Heart left ventricle (tissue), 16 donors: ENCODE data around the gene CTAGE1. TPM values are rescaled to one million over a fixed set of nuclear protein-coding genes. Genes with fewer than 3 reads are reported as not detected.

Experiments
- ATAC-seq, 4 donors: fragments of 200-7000 bp; cut with Tn5 transposase; one replicate each; pipeline ENCODE4 v1.9.1; 2020 to 2022; ENCODE audit warnings: moderate library complexity in 4 of 4, mild to moderate bottlenecking in 3 of 4, moderate number of reproducible peaks in 1 of 4
- DNase-seq, 5 donors: peaks; one replicate each; pipeline ENCODE4 v3.0.0-alpha.2; 2020
- H3K27ac ChIP-seq, 12 donors: fragments of 200-600 bp; sonication (generic) in 4 of 12; one replicate each; pipeline versions ENCODE4 v1.5.0 to v1.8.0; 2016 to 2022; ENCODE audit warnings: mild to moderate bottlenecking in 2 of 12
- H3K27me3 ChIP-seq, 9 donors: fragments of 200-600 bp; sonication (generic) in 2 of 9; one replicate each; pipeline versions ENCODE4 v1.5.1 to v1.8.0; 2016 to 2022; ENCODE audit warnings: mild to moderate bottlenecking in 3 of 9
- H3K36me3 ChIP-seq, 9 donors: fragments of 200-600 bp; sonication (generic) in 2 of 9; one replicate each; pipeline versions ENCODE4 v1.5.0 to v1.8.0; 2018 to 2022; ENCODE audit warnings: mild to moderate bottlenecking in 2 of 9
- H3K4me1 ChIP-seq, 12 donors: fragments of 200-600 bp; sonication (generic) in 4 of 12; one replicate each; pipeline versions ENCODE4 v1.5.0 to v1.8.0; 2016 to 2022; ENCODE audit warnings: mild to moderate bottlenecking in 3 of 12
- H3K4me3 ChIP-seq, 12 donors: fragments of 200-600 bp; sonication (generic) in 4 of 12; one replicate each; pipeline versions ENCODE4 v1.5.0 to v1.8.0; 2017 to 2022; ENCODE audit warnings: mild to moderate bottlenecking in 9 of 12, moderate library complexity in 4 of 12
- H3K9me3 ChIP-seq, 12 donors: fragments of 200-600 bp; sonication (generic) in 4 of 12; one replicate each; pipeline versions ENCODE4 v1.5.0 to v1.8.0; 2016 to 2022; ENCODE audit warnings: mild to moderate bottlenecking in 1 of 12
- POLR2A ChIP-seq, 2 donors: fragments of 450-650 bp; IDR thresholded peaks; one replicate each; pipeline ENCODE4 v1.6.1; 2017; ENCODE audit warnings: antibody characterized with exemption in 2 of 2, mild to moderate bottlenecking in 2 of 2, moderate library complexity in 2 of 2
- WGBS, 4 donors: extraction: QIAGEN DNeasy Blood & Tissue Kit in 2 of 4; methylation state at CpG; one replicate each; pipeline versions ENCODE4 v1.1.5 to v1.1.7; 2013 to 2018; 5-methylcytosine and 5-hydroxymethylcytosine counted together
- intact Hi-C, 10 donors: fragments of 100-400 bp; cut with DNase I; formaldehyde crosslinking; loops; one replicate each; pipeline versions ENCODE4 v1.11.1 to v1.14.2; 2022
- polyA plus RNA-seq, 2 donors: library from polyadenylated mRNA; stranded (reverse); fragments of 200-250 nt; gene quantifications; one replicate each; pipeline ENCODE4 v1.2.3, GENCODE V29; 2013
- total RNA-seq, 9 donors: library from RNA; depleted of rRNA in 2 of 9; stranded (reverse); fragments of >200 nt in 2 of 9; fragmentation: NEBNext Ultra II Directional in 3 of 9; extraction: Animal tissue kit (Norgen Biotek cat#: 25700) in 3 of 9; gene quantifications; one replicate each; pipeline versions ENCODE4 v1.1.0 to v1.2.4, GENCODE V29; 2016 to 2023
- TF ChIP-seq, protein P1 (sequence below), 12 donors: fragments of 200-600 bp; sonication (generic) in 4 of 12; IDR thresholded peaks; one replicate each; pipeline versions ENCODE4 v1.5.0 to v1.8.0; 2018 to 2022; ENCODE audit warnings: antibody characterized with exemption in 12 of 12, mild to moderate bottlenecking in 5 of 12
- donor health status: ischemic (EF 13 %, LVEDD 7.1; RV severe dilation, severe dysfunction).
- donor health status: healthy with polysubstance abuse.
- donor health status: DM: no; HTN: yes; CAD: no.
- donor health status: DM: no; HTN: no; CAD: no.
- donor health status: ischemic (EF 25% LVEDD 6.9; RV normal size, moderate dysfunction).
- donor health status: ischemic (EF 25% LVEDD 5.7; RV mildly dilated, moderate dysfunction).
- donor health status: healthy.
- donor health status: DM: yes; HTN: yes; CAD: no.
- donor health status: ischemic (EF 35%, LVEDD 5.7; RV mildly dilated, moderate dysfunction).
- donor health status: nonischemic (EF 11% LVEDD 7.7; RV severe dilation, severe dysfunction).
- donor health status: DM: yes; HTN: yes; CAD: no.
- donor health status: PGD.
- donor health status: ischemic (EF 29% LVEDD 5.4; RV normal size, mild dysfunction).
- donor health status: nonischemic (EF 23%, LVEDD 6.1; RV moderate dilation, normal function).

Gene CTAGE1
- total and polyA plus RNA-seq, 11 donors, result 0.03 TPM; not detected in 10

DNA sequence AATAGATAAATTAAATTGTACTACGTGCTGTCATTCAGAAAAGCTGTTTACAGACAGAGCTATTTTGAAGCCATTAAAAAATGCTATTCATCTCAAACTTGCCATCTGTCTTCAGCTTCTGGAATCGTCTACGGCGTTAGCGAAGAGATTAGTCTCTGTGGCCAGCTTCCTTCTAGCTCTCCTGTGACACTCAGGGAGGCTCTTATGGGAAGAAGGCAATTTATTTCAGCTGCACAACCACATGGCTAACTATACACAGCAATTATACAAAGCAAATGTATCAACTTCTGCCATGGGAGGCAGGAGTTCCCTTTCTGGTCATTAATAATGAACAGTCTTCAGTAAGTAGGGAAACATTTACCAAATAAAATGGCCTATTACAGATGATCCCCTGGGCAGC, 6.3 kb downstream of the CTAGE1 start:
- Histone ChIP-seq H3K9me3 (no peaks in the 10 kb centered on the region), H3K27ac (peak overlapping the region in 1 of 12 donors; percentile 3), H3K36me3 (no peaks in the 10 kb centered on the region), H3K4me1 (peaks cover 0 to 7% (median 0%) of the 10 kb centered on the region in 12 donors), H3K27me3 (no peaks in the 10 kb centered on the region), H3K4me3 (no peak overlapping the region)
- no peak for DNase-seq
- 41 to 60% (median 50%) methylated on average over 5 of the region's 5 CpGs for whole genome bisulfite sequencing, 4 donors
- intact Hi-C loops, result no loop called here
- ATAC-seq, result peak in 2 of 4 donors; percentile 22 to 26
- no peak for TF ChIP-seq POLR2A (IDR thresholded peaks at IDR 0.05)
- TF ChIP-seq, protein P1, sequence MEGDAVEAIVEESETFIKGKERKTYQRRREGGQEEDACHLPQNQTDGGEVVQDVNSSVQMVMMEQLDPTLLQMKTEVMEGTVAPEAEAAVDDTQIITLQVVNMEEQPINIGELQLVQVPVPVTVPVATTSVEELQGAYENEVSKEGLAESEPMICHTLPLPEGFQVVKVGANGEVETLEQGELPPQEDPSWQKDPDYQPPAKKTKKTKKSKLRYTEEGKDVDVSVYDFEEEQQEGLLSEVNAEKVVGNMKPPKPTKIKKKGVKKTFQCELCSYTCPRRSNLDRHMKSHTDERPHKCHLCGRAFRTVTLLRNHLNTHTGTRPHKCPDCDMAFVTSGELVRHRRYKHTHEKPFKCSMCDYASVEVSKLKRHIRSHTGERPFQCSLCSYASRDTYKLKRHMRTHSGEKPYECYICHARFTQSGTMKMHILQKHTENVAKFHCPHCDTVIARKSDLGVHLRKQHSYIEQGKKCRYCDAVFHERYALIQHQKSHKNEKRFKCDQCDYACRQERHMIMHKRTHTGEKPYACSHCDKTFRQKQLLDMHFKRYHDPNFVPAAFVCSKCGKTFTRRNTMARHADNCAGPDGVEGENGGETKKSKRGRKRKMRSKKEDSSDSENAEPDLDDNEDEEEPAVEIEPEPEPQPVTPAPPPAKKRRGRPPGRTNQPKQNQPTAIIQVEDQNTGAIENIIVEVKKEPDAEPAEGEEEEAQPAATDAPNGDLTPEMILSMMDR (IDR thresholded peaks at IDR 0.05), result no peak

DNA sequence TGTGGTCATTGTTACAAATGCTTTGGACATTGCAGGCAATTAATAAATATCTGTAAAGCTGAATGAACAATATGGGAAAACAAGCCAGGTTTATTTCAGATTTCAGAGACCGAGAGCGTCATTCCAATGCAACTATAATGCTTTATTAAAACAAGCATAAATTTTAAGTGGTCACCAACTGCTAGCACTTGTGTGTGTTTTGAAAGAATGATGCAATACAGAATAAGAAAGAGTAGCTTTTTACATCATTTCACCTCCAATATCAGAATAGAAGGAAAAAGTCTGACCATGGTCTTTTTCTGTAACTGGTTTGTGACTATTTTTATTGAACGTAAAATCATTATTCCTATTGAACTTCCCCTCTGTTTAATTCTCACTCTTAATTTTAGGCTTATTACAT, 7.6 kb downstream of the CTAGE1 start:
- no peak for TF ChIP-seq POLR2A (IDR thresholded peaks at IDR 0.05)
- TF ChIP-seq, protein P1 (IDR thresholded peaks at IDR 0.05), result no peak
- H3K4me1 ChIP-seq, result peaks cover 0 to 7% (median 0%) of the 10 kb centered on the region in 12 donors
- H3K9me3 ChIP-seq, result peaks cover 0 to 12% (median 5%) of the 10 kb centered on the region in 12 donors
- H3K27me3 ChIP-seq, result no peaks in the 10 kb centered on the region
- ATAC-seq (no peak), DNase-seq (no peak)
- no peak overlapping the region for H3K27ac ChIP-seq
- intact Hi-C loops, result no loop called here
- 93 to 98% (median 97%) methylated on average over 3 of the region's 3 CpGs for WGBS, 4 donors
- no peak overlapping the region for H3K4me3 ChIP-seq
- H3K36me3 ChIP-seq, result no peaks in the 10 kb centered on the region

DNA sequence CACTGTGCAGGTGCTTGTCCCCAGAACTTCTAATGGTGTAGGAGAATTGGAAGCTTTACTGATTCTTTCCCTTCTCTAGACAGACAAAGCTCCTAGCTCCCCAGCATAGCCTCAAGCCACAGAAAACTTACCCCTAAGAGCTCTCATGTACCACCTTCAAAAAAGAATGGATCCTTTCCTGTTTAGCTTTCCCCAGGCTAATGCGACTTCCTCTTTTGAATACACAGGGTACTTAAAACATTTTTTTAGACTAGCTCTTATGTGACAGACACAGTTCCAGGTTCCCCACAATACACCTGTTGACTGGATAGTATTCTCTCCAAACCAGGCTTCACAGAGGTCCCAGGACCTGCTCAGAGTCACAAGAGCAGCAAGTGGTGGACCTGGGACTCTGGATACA, 8.3 kb downstream of the CTAGE1 start:
- 72 to 84% (median 80%) methylated on average over 1 of the region's 1 CpG for WGBS, 4 donors
- intact Hi-C loops, result loop anchor here in 1 of 10 donors (10.0 kb wide), 1 partner anchor 145 kb away; no protein-coding TSS in a partner anchor
- no peak for ATAC-seq

DNA sequence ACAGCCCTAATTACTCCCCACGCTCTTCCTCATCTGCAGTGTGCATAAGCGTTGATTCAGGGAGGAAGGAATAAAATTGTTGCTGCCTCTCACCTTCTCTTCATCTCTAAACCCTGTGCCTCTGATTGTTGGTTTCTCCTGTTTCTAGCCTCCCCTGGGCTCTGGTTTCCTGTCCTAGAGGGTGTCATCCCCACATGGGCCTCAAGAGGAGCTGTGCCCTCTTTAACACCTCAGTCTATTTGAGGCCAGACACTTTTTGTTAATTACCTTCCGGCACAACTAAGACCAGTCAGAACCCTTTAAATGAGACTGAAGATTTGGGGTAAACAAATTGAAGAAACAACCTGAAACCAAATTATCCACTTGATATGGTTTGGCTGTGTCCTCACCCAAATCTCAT, 9.7 kb downstream of the CTAGE1 start:
- intact Hi-C loops, result loop anchor here in 1 of 10 donors (10.0 kb wide), 1 partner anchor 147 kb away; no protein-coding TSS in a partner anchor
- H3K27ac ChIP-seq, result no peak overlapping the region
- ATAC-seq (no peak), DNase-seq (no peak)
- peaks cover 0 to 26% (median 10%) of the 10 kb centered on the region in 12 donors for H3K9me3 ChIP-seq
- 97 to 100% (median 98%) methylated on average over 3 of the region's 3 CpGs for WGBS, 4 donors
- no peak overlapping the region for H3K4me3 ChIP-seq
- TF ChIP-seq, protein P1 (IDR thresholded peaks at IDR 0.05), result peak in 2 of 12 donors; percentile 4 to 5
- TF ChIP-seq POLR2A (IDR thresholded peaks at IDR 0.05), result no peak
- H3K27me3 ChIP-seq, result no peaks in the 10 kb centered on the region
- peaks cover 0 to 7% (median 0%) of the 10 kb centered on the region in 12 donors for H3K4me1 ChIP-seq
- no peaks in the 10 kb centered on the region for H3K36me3 ChIP-seq

More for the DNA sequence above, 8.3 kb downstream of the CTAGE1 start:
- H3K27me3 ChIP-seq, result no peaks in the 10 kb centered on the region
- no peaks in the 10 kb centered on the region for H3K36me3 ChIP-seq
- TF ChIP-seq, protein P1 (IDR thresholded peaks at IDR 0.05), result no peak
- TF ChIP-seq POLR2A (IDR thresholded peaks at IDR 0.05), result no peak
- peaks cover 0 to 19% (median 10%) of the 10 kb centered on the region in 12 donors for H3K9me3 ChIP-seq
- H3K4me1 ChIP-seq, result peaks cover 0 to 7% (median 0%) of the 10 kb centered on the region in 12 donors
- H3K4me3 ChIP-seq, result no peak overlapping the region
- DNase-seq, result no peak
- H3K27ac ChIP-seq, result no peak overlapping the region
